ENCODE measurements around the gene ACKR3. TPM values are rescaled to one million over a fixed set of nuclear protein-coding genes. Genes with fewer than 3 reads are reported as not detected.

ACKR3 gene
- total and polyA plus RNA-seq, 2 of the 4 experiments (the other 2 are of a cell fraction), result not detected

DNA sequence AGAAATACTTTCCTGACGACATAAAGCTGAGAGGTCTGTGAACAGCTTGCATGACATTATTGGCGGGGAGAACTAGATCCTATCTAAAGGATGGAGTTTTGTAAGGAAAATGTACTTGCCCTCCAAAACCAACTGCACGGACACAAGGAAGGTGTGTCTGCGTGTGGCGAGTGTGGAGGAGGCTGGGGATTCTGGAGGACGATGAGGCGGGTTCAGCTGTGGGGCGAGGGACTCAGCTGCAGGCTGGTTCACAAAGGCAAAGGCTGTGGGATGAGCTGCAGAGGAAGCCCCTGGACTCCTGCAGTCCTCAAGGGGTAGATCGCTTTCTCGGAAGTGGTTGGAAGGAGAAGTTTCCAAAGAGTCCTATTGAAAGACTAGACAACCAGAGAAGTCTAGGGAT is 48.2 kb downstream of the ACKR3 start:
- dilution Hi-C loops (cut with HindIII; ENCODE audit: low sequenced_read_pairs, unreplicated experiment), result no loop called here
- H2AFZ ChIP-seq (replicated peaks; ENCODE audit: low read length, poor library complexity), result no peak overlapping the region

More for the DNA sequence above, 48.2 kb downstream of the ACKR3 start:
- H4K5ac ChIP-seq (ENCODE audit: low read depth, low read length), result no peak overlapping the region
- ChIA-PET CTCF (no interaction called here), POLR2A (ENCODE audit: unreplicated experiment) (no interaction called here)
- H2AK9ac ChIP-seq (replicated peaks; ENCODE audit: low read depth, low read length, poor library complexity), result no peak overlapping the region
- no peaks in the 10 kb centered on the region for H3K9me1 ChIP-seq (ENCODE audit: insufficient read depth, low read length)
- no peaks in the 10 kb centered on the region for H3K79me1 ChIP-seq (ENCODE audit: low read depth in 1 of 2, low read length in 2 of 2)
- intact Hi-C loops (cut with micrococcal nuclease) (no loop called here), in situ Hi-C loops (cut with MboI; ENCODE audit: low sequenced_read_pairs) (no loop called here)
- TF ChIP-seq MXI1 (IDR thresholded peaks at IDR 0.05; ENCODE audit: borderline replicate concordance, low read depth, low read length) (no peak), CHD1 (IDR thresholded peaks at IDR 0.05; ENCODE audit: low read depth, low read length) (no peak), POLR2A (IDR thresholded peaks at IDR 0.05; ENCODE audit: low read depth, low read length) (no peak), MAZ (IDR thresholded peaks at IDR 0.05; ENCODE audit: borderline replicate concordance, low read depth, low read length) (no peak), CEBPB (IDR thresholded peaks at IDR 0.05; ENCODE audit: low read depth, low read length) (no peak), MAFK (IDR thresholded peaks at IDR 0.05; ENCODE audit: low read depth, low read length) (no peak), RCOR1 (IDR thresholded peaks at IDR 0.05; ENCODE audit: insufficient replicate concordance, low read length) (no peak), NFE2L2 (IDR thresholded peaks at IDR 0.05; ENCODE audit: low read depth, low read length) (no peak), FOS (IDR thresholded peaks at IDR 0.05; ENCODE audit: low read depth, low read length) (no peak), BHLHE40 (IDR thresholded peaks at IDR 0.05; ENCODE audit: low read depth, low read length) (no peak), RAD21 (IDR thresholded peaks at IDR 0.05; ENCODE audit: low read length) (no peak)
- TF ChIP-seq, protein P1, sequence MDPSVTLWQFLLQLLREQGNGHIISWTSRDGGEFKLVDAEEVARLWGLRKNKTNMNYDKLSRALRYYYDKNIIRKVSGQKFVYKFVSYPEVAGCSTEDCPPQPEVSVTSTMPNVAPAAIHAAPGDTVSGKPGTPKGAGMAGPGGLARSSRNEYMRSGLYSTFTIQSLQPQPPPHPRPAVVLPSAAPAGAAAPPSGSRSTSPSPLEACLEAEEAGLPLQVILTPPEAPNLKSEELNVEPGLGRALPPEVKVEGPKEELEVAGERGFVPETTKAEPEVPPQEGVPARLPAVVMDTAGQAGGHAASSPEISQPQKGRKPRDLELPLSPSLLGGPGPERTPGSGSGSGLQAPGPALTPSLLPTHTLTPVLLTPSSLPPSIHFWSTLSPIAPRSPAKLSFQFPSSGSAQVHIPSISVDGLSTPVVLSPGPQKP (IDR thresholded peaks at IDR 0.05; ENCODE audit: borderline replicate concordance, low read depth, low read length), result no peak
- TF ChIP-seq, protein P2, sequence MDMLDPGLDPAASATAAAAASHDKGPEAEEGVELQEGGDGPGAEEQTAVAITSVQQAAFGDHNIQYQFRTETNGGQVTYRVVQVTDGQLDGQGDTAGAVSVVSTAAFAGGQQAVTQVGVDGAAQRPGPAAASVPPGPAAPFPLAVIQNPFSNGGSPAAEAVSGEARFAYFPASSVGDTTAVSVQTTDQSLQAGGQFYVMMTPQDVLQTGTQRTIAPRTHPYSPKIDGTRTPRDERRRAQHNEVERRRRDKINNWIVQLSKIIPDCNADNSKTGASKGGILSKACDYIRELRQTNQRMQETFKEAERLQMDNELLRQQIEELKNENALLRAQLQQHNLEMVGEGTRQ (IDR thresholded peaks at IDR 0.05; ENCODE audit: low read depth, low read length), result no peak
- H3K9ac ChIP-seq (ENCODE audit: low read depth, low read length), result no peak overlapping the region
- no peaks in the 10 kb centered on the region; the same call in 1 of the 2 replicates for H3K9me3 ChIP-seq (ENCODE audit: control insufficient read depth, insufficient read depth, low read length)
- DNase-seq (no peak), ATAC-seq (ENCODE audit: low read depth) (no peak)
- H3K18ac ChIP-seq (ENCODE audit: low read depth, low read length), result no peak overlapping the region
- no peak overlapping the region for H4K91ac ChIP-seq (ENCODE audit: insufficient read depth, low read depth, low read length)
- H3K4me1 ChIP-seq (ENCODE audit: control insufficient read depth, insufficient read depth, low read length), result no peaks in the 10 kb centered on the region
- H3K14ac ChIP-seq (replicated peaks; ENCODE audit: low read depth, low read length), result no peak overlapping the region
- no peak overlapping the region for H3K56ac ChIP-seq (ENCODE audit: extremely low read depth, insufficient read depth, low read length)
- H2BK5ac ChIP-seq (ENCODE audit: low read depth, low read length, poor library complexity, severe bottlenecking), result no peak overlapping the region
- H3K23ac ChIP-seq (ENCODE audit: low read depth, low read length), result no peak overlapping the region
- no peak overlapping the region for H2BK20ac ChIP-seq (ENCODE audit: low read depth, low read length)
- no peaks in the 10 kb centered on the region for H3K36me3 ChIP-seq (ENCODE audit: control insufficient read depth, insufficient read depth, low read length)
- H3K27me3 ChIP-seq (ENCODE audit: control insufficient read depth, insufficient read depth, low read length), result peaks cover 28% of the 10 kb centered on the region; the same call in 1 of the 2 replicates
- H2AK5ac ChIP-seq (ENCODE audit: low read depth, low read length), result no peak overlapping the region
- H3K4me2 ChIP-seq (ENCODE audit: low read depth, low read length), result no peak overlapping the region
- no peaks in the 10 kb centered on the region for H4K20me1 ChIP-seq (ENCODE audit: insufficient read depth, low read length)
- WGBS, 2 experiments (ENCODE audit: extremely low coverage in 2 of 2, insufficient read length in 1 of 2), result 72% methylated on average over 2 of the region's 10 CpGs; no CpG with 5 or more reads in 1 of the 2 experiments
- H4K8ac ChIP-seq (ENCODE audit: low read depth in 2 of 2, low read length in 2 of 2), result no peak overlapping the region
- no peak overlapping the region for H2BK120ac ChIP-seq (ENCODE audit: low read depth, low read length)
- H3K27ac ChIP-seq (ENCODE audit: insufficient read depth, low read length), result no peak overlapping the region
- H2BK15ac ChIP-seq (ENCODE audit: low read depth, low read length), result no peak overlapping the region
- BruUV-seq (replicated peaks), result no TSS peak
- no peak overlapping the region for H3K4ac ChIP-seq (ENCODE audit: low read depth, low read length)
- no peak overlapping the region for H3K4me3 ChIP-seq (ENCODE audit: insufficient read depth, low read depth, low read length)
